GM18873 (cell line): ENCODE results near the gene PPFIBP2.

Experiments
- ATAC-seq: cut with Tn5 transposase; IDR thresholded peaks from one replicate; pipeline ENCODE4 v1.9.1; 2021; ENCODE audit warnings: mild to moderate bottlenecking, moderate library complexity, moderate number of reproducible peaks; ENCODE audit not compliant: unreplicated experiment, low FRiP score

PPFIBP2 gene

GRCh38 chr11:7677071-7677470 is 163.3 kb downstream of the PPFIBP2 start:
- ATAC-seq = no peak

DNA sequence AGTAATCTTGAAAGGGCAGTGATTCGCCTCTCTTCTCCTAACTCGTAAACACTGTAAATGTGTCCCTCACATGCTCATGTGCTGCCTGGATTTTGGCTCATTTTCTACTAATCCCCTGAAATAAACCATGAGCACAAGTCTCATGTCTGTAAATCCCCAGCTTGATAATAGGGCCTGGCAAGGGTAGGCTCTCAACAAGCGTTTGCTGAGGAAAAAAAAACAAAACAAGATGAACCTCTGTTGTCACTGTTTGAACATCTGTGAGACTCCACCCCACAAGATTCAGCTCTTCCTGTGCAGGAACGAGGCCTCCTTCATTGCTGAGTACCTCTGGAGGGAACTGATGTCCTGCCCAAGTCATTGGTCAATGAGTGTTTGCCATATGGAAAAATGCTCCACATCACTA is 164.0 kb downstream of the PPFIBP2 start:
- no peak for ATAC-seq

DNA sequence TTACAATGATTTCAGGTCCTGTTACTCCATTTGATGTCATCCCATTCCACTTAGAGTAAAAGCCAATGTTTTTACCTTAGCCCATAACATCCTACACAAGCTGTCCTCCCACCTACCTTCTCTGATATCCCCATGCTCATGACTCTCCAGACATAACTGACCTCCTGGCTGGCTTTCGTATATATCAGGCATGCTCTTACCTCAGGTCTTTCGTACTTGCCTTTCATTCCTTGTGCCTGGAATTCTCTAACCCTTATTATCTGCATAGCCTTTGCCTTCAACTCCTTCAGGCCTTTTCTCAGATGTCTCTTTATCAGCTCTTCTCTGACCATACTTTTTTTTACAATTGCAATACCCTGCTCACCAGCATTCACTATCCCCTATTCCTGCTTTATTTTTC is 169.8 kb downstream of the PPFIBP2 start:
- no peak for ATAC-seq

DNA sequence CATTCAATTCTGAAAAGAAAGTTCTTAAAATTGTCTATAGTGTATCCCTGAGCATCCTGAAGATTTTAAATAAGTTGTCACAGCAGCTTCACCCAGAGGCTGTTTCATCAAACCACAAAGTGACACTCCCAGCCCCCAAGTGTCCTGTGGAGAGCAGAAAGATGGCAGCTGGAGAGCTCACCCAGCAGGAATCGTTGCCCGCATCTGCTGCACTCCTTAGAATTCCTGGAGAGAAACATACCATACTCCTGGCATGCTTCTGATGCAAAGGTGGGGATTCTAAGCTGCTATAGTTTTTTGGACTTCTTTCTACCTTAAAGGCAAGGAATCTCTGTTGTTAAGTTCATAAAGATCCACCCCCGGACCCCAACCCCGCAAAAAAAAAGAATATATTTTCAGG is 173.0 kb downstream of the PPFIBP2 start:
- ATAC-seq = no peak

DNA sequence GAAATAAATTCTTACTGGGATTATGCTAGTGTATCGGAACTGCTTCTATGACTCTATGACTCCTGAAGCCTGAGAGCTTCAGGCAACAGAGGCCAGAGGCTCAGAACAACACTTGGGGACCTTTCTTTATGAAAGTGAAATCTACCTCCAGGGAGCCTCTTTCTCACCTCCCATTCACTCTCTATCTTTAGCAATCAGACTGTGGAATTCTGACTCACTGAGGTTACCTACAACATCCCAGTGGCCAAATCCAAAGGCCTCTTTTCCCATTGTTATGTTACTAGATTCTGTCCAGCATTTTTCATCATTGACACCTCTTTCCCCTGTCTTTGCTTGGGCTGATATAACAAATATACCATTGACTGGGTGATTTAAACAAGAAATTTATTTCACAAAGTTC is 173.6 kb downstream of the PPFIBP2 start:
- no peak for ATAC-seq

DNA sequence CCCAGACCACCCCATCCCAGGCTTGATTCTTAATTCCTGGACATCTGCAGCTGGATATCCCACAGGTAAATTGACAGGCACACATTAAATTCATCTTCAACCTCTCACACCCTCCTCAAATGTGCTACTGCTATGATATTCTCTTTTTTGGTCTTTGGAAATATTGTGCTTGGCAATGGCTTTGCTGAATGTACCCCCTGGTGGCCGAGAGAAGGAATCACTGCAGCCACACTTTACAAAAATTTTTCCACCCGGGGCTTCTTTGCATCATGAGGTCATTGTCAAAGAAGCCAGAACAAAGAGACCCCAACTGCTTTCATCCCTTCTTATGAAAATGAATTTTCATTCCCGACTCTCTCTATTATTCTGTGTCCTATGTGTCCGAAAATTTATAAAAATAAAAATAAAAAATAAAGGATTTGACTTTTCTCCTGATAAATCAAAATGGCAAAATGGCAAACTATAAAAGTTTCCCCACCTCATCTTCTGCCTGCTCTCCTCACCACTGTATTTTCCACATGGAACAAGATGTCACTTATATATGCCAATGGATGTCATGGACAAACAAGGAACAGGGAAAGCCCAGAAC is 174.5 kb downstream of the PPFIBP2 start:
- no peak for ATAC-seq

- ATAC-seq = no peak
Measured at GRCh38 chr11:7689239-7689638, 175.4 kb downstream of the PPFIBP2 start.

- ATAC-seq = no peak
Measured at GRCh38 chr11:7690648-7691047, 176.8 kb downstream of the PPFIBP2 start.

DNA sequence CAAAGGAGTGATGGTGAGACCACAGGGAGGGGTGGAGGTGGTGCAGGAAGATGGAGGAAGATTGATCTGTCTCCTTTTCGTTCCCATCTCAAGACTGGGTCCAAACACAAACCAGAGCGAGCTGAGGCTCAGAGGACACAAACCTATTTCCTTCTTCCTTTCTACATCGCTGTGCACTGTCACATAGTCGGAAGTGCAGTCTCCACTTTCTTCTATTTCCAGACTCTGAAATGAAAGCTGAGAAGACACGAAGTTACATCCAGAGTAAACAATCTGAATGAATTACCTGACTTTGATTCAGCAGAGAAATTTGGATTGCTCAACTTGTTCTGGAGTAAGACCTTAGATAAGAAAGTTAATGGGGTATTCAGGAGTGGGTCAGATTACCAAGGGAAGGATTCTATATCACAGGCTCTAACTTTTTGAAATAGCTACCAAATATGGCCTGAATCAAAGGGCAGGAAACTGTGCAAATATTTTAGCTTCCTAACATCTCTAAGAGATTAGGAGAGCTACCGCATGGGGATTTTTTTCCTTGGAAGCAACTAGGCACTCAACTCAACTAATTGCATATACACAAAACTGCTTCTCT is 178.1 kb downstream of the PPFIBP2 start:
- no peak for ATAC-seq

DNA sequence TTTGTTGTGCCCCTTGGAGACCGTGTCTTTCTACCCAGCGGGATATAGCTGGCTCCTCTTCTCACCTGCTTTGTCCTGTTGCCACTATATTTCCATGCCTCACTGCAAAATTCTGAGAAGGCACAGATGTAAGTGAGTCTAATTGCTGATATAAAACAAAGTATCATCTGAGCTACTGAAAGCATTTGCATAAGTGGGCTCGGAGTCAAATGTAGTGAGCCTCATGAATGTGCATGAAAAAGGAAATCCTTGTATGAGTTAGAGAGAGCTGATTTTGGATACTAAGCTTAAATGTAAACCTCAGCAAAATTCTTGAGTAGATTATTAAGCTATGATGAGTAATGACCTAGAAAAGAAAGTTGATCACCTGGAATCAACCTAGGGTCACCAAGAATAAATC is 178.6 kb downstream of the PPFIBP2 start:
- ATAC-seq = no peak

DNA sequence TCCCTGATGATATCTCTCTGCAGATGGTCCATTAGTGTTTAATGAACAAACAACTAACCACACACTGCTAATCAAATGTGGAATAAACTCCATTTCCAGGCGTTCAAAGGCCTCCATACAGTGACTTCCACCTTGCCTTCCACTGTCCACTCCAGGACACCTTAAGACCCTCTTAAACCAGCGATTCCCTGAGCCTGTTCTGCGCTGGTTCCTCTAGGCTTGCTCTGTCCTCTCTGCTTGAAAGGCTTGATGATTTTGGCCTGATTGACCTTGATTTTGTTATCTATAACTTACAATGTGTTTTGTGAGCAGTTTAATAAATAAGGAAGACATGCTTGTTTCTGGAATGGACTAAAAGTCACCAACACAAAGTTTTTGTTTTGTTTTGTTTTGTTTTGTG is 180.4 kb downstream of the PPFIBP2 start:
- ATAC-seq = no peak

GRCh38 chr11:7696424-7696823 is 182.6 kb downstream of the PPFIBP2 start:
- no peak for ATAC-seq
